B cell (primary cell): ENCODE results near the gene LCN12.

Source experiments
- CTCF ChIP-seq: fragments of 200-600 bp; IDR thresholded peaks from one replicate; pipeline ENCODE4 v1.8.0; 2022; ENCODE audit warnings: antibody characterized with exemption, mild to moderate bottlenecking
- EZH2 ChIP-seq: IDR thresholded peaks from 2 replicates; pipeline ENCODE4 v1.6.1; 2012; ENCODE audit warnings: borderline replicate concordance, low read depth, mild to moderate bottlenecking, moderate library complexity, low read length; ENCODE audit not compliant: insufficient read depth, poor library complexity, severe bottlenecking

GRCh38 chr9:136995362-136995761 is 43.3 kb downstream of the LCN12 start:
- TF ChIP-seq CTCF = no peak
- no peak for TF ChIP-seq EZH2
